Panc1 (cell line): ENCODE results near the gene PIK3R6. TPM values are rescaled to one million over a fixed set of nuclear protein-coding genes. Genes with fewer than 3 reads are reported as not detected.

Source experiments
- ATAC-seq: fragments of 200-7000 bp; cut with Tn5 transposase; 2 replicates; pipeline ENCODE4 v1.9.1; 2020; ENCODE audit warnings: mild to moderate bottlenecking, moderate library complexity
- BruUV-seq: library from RNA; stranded (reverse); fragments of 400-500 nt; replicated peaks from 2 replicates; lab custom pipeline; 2021; lab: Mats Ljungman, UMichigan
- CTCF ChIA-PET: fragments of 300-600 bp; sonication (Branson Sonifier 250); formaldehyde crosslinking; loops from one replicate; lab custom pipeline; 2022; ENCODE audit warnings: antibody characterized with exemption; lab: Charles Lee
- POLR2A ChIA-PET: fragments of 300-600 bp; sonication (Branson Sonifier 250); formaldehyde crosslinking; loops from one replicate; lab custom pipeline; 2022; ENCODE audit warnings: antibody characterized with exemption; lab: Charles Lee
- DNase-seq: peaks from one replicate; pipeline ENCODE4 v3.0.0-alpha.2; 2010; ENCODE audit warnings: low read depth, low spot score
- H3K27ac ChIP-seq: 2 replicates; pipeline ENCODE4 v1.5.1; 2011; ENCODE audit warnings: mild to moderate bottlenecking, low read length, inconsistent platforms
- H3K27me3 ChIP-seq: fragments of 200-500 bp; sonication (Bioruptor generic); 2 replicates; pipeline ENCODE4 v1.6.0; 2014; ENCODE audit warnings: low read length, inconsistent platforms; ENCODE audit not compliant: control insufficient read depth, insufficient read depth
- H3K36me3 ChIP-seq: fragments of 200-500 bp; sonication (Bioruptor generic); 2 replicates; pipeline ENCODE4 v1.5.1; 2014; ENCODE audit warnings: inconsistent platforms, mild to moderate bottlenecking, low read length, moderate library complexity; ENCODE audit not compliant: control insufficient read depth, insufficient read depth
- H3K4me1 ChIP-seq: 2 replicates; pipeline ENCODE4 v1.5.1; 2011; ENCODE audit warnings: inconsistent platforms, mild to moderate bottlenecking, low read length, moderate library complexity; ENCODE audit not compliant: control insufficient read depth, insufficient read depth
- H3K4me3 ChIP-seq, 2 experiments: 2 replicates each; pipeline ENCODE4 v1.5.1; 2011 to 2012; ENCODE audit warnings: low read depth in 2 of 2, low read length in 2 of 2, mild to moderate bottlenecking in 2 of 2, inconsistent platforms in 1 of 2, moderate library complexity in 1 of 2
- H3K9me3 ChIP-seq: fragments of 200-500 bp; sonication (Bioruptor generic); 2 replicates; pipeline ENCODE4 v1.5.1; 2014; ENCODE audit warnings: low read depth, mild to moderate bottlenecking, inconsistent platforms, low read length, moderate library complexity; ENCODE audit not compliant: control insufficient read depth, insufficient read depth
- CTCF ChIP-seq: fragments of 450-650 bp; IDR thresholded peaks from 2 replicates; pipeline ENCODE4 v1.5.1; 2017; ENCODE audit warnings: mild to moderate bottlenecking
- POLR2AphosphoS5 ChIP-seq: IDR thresholded peaks from 2 replicates; pipeline ENCODE4 v1.6.1; 2012; ENCODE audit warnings: mild to moderate bottlenecking, low read depth, low read length, moderate library complexity
- SIN3A ChIP-seq: IDR thresholded peaks from 2 replicates; pipeline ENCODE4 v1.6.1; 2012; ENCODE audit warnings: low read depth, mild to moderate bottlenecking, low read length, moderate library complexity, borderline replicate concordance; ENCODE audit not compliant: insufficient read depth
- TCF7L2 ChIP-seq: IDR thresholded peaks from 2 replicates; pipeline ENCODE4 v1.6.1; 2011; ENCODE audit warnings: mild to moderate bottlenecking, low read depth, low read length, inconsistent platforms
- in situ Hi-C: cut with HindIII; loops from 2 replicates; pipeline ENCODE4 v1.10.0; 2016; ENCODE audit warnings: low sequenced_read_pairs, low pct_unique_long_range_greater_than_20kb
- intact Hi-C: fragments of 100-400 bp; cut with micrococcal nuclease; formaldehyde crosslinking; loops from one replicate; pipeline ENCODE4 v1.10.0; 2022; ENCODE audit not compliant: unreplicated experiment
- total RNA-seq: library from RNA; stranded (reverse); gene quantifications from one replicate; pipeline ENCODE4 v1.2.1, GENCODE V29; 2021; ENCODE audit not compliant: unreplicated experiment
- TF ChIP-seq, protein P1 (sequence below), 2 experiments: IDR thresholded peaks; 2 replicates each; pipeline ENCODE4 v1.6.1; 2011 to 2012; ENCODE audit warnings: low read depth in 2 of 2, control low read depth in 1 of 2, low read length in 1 of 2, mild to moderate bottlenecking in 1 of 2, moderate library complexity in 1 of 2; ENCODE audit not compliant: insufficient read depth in 1 of 2

The PIK3R6 gene
- total RNA-seq, 1 experiment from 2014 or later = not detected

GRCh38 chr17:8847891-8848290, 19.6 kb downstream of the PIK3R6 start:
- Histone ChIP-seq H3K27me3 (no peaks in the 10 kb centered on the region; the same call in 1 of the 2 replicates), H3K9me3 (no peaks in the 10 kb centered on the region), H3K4me3 (no peak overlapping the region), H3K4me1 (no peaks in the 10 kb centered on the region), H3K36me3 (no peaks in the 10 kb centered on the region), H3K27ac (no peak overlapping the region)
- intact Hi-C loops (no loop called here), in situ Hi-C loops (no loop called here)
- no TSS peak for BruUV-seq
- CTCF ChIA-PET = no interaction called here
- POLR2A ChIA-PET = no interaction called here
- DNase-seq (no peak), ATAC-seq (no peak)
- no peak for TF ChIP-seq CTCF
- no peak for TF ChIP-seq TCF7L2
- TF ChIP-seq, protein P1, sequence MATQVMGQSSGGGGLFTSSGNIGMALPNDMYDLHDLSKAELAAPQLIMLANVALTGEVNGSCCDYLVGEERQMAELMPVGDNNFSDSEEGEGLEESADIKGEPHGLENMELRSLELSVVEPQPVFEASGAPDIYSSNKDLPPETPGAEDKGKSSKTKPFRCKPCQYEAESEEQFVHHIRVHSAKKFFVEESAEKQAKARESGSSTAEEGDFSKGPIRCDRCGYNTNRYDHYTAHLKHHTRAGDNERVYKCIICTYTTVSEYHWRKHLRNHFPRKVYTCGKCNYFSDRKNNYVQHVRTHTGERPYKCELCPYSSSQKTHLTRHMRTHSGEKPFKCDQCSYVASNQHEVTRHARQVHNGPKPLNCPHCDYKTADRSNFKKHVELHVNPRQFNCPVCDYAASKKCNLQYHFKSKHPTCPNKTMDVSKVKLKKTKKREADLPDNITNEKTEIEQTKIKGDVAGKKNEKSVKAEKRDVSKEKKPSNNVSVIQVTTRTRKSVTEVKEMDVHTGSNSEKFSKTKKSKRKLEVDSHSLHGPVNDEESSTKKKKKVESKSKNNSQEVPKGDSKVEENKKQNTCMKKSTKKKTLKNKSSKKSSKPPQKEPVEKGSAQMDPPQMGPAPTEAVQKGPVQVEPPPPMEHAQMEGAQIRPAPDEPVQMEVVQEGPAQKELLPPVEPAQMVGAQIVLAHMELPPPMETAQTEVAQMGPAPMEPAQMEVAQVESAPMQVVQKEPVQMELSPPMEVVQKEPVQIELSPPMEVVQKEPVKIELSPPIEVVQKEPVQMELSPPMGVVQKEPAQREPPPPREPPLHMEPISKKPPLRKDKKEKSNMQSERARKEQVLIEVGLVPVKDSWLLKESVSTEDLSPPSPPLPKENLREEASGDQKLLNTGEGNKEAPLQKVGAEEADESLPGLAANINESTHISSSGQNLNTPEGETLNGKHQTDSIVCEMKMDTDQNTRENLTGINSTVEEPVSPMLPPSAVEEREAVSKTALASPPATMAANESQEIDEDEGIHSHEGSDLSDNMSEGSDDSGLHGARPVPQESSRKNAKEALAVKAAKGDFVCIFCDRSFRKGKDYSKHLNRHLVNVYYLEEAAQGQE (IDR thresholded peaks at IDR 0.05; ENCODE audit: insufficient read depth in 1 of 2, low read depth in 2 of 2, low read length in 1 of 2) = no peak
- no peak for TF ChIP-seq POLR2AphosphoS5
- no peak for TF ChIP-seq SIN3A

DNA sequence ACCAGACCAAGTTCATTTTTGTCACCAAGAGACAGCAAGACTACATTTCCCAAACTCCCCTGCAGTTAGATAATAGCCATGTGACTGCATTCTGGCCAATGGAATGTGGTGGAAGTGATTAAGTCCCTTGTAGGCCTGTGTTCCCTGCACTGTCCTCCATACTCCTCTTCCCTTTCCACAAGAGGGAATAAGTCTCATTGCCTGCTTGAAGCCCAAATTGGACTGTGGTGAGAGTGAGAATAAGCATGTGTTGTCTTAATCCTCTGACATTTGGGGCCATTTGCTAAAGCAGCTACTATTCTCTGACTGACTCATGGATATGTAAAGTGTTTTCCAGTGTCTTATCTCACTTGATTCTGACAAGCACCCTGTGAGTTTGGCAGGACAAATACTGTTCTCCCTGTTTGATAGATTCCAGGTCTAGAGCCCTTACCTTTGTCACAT, 20.7 kb downstream of the PIK3R6 start:
- in situ Hi-C loops = no loop called here
- peak; percentile 60; the same call in 1 of the 2 replicates for ATAC-seq
- no peak for DNase-seq

More for the DNA sequence above, 20.7 kb downstream of the PIK3R6 start:
- BruUV-seq = no TSS peak
- Histone ChIP-seq H3K4me3 (no peak overlapping the region), H3K27ac (no peak overlapping the region), H3K27me3 (no peaks in the 10 kb centered on the region; the same call in 1 of the 2 replicates), H3K36me3 (no peaks in the 10 kb centered on the region), H3K9me3 (no peaks in the 10 kb centered on the region), H3K4me1 (no peaks in the 10 kb centered on the region)
- POLR2A ChIA-PET = no interaction called here
- intact Hi-C loops = no loop called here
- TF ChIP-seq SIN3A (no peak), TCF7L2 (no peak), POLR2AphosphoS5 (no peak), CTCF (no peak)
- TF ChIP-seq, protein P1 (IDR thresholded peaks at IDR 0.05; ENCODE audit: insufficient read depth in 1 of 2, low read depth in 2 of 2, low read length in 1 of 2) = no peak
- CTCF ChIA-PET = no interaction called here
